Measurements from ENCODE around the gene RAPGEF1. TPM values are rescaled to one million over a fixed set of nuclear protein-coding genes. Genes with fewer than 3 reads are reported as not detected.

The RAPGEF1 gene
- total RNA-seq, 1 donor from 2014 or later, result 94.3 TPM

- no peaks in the 10 kb centered on the region for H3K27me3 Mint-ChIP-seq (ENCODE audit: unreplicated experiment)
- no peaks in the 10 kb centered on the region for H3K9me3 Mint-ChIP-seq (ENCODE audit: unreplicated experiment)
- DNase-seq (ENCODE audit: extremely low spot score, unreplicated experiment), result no peak
- H3K4me1 Mint-ChIP-seq (ENCODE audit: unreplicated experiment), result peaks cover 17% of the 10 kb centered on the region
- no peak for TF ChIP-seq CTCF (IDR thresholded peaks at IDR 0.05)
- H3K4me3 Mint-ChIP-seq (ENCODE audit: unreplicated experiment), result no peak overlapping the region
- no peak overlapping the region for H3K27ac Mint-ChIP-seq (ENCODE audit: unreplicated experiment)
- no peaks in the 10 kb centered on the region for H3K36me3 Mint-ChIP-seq (ENCODE audit: unreplicated experiment)
Observed at GRCh38 chr9:131693651-131694597, 46.0 kb downstream of the RAPGEF1 start.

GRCh38 chr9:131692612-131693562 lies 47.0 kb downstream of the RAPGEF1 start:
- TF ChIP-seq CTCF (IDR thresholded peaks at IDR 0.05), result no peak
- H3K4me1 Mint-ChIP-seq (ENCODE audit: unreplicated experiment), result peaks cover 17% of the 10 kb centered on the region
- no peak for DNase-seq (ENCODE audit: extremely low spot score, unreplicated experiment)
- no peaks in the 10 kb centered on the region for H3K27me3 Mint-ChIP-seq (ENCODE audit: unreplicated experiment)
- H3K27ac Mint-ChIP-seq (ENCODE audit: unreplicated experiment), result no peak overlapping the region
- H3K36me3 Mint-ChIP-seq (ENCODE audit: unreplicated experiment), result no peaks in the 10 kb centered on the region
- H3K4me3 Mint-ChIP-seq (ENCODE audit: unreplicated experiment), result no peak overlapping the region
- no peaks in the 10 kb centered on the region for H3K9me3 Mint-ChIP-seq (ENCODE audit: unreplicated experiment)

GRCh38 chr9:131691969-131692611 lies 47.8 kb downstream of the RAPGEF1 start:
- Mint-ChIP-seq H3K27ac (ENCODE audit: unreplicated experiment) (no peak overlapping the region), H3K4me3 (ENCODE audit: unreplicated experiment) (no peak overlapping the region), H3K4me1 (ENCODE audit: unreplicated experiment) (peaks cover 14% of the 10 kb centered on the region), H3K36me3 (ENCODE audit: unreplicated experiment) (no peaks in the 10 kb centered on the region), H3K27me3 (ENCODE audit: unreplicated experiment) (no peaks in the 10 kb centered on the region), H3K9me3 (ENCODE audit: unreplicated experiment) (no peaks in the 10 kb centered on the region)
- DNase-seq (ENCODE audit: extremely low spot score, unreplicated experiment), result no peak
- no peak for TF ChIP-seq CTCF (IDR thresholded peaks at IDR 0.05)

- Mint-ChIP-seq H3K27me3 (ENCODE audit: unreplicated experiment) (no peaks in the 10 kb centered on the region), H3K4me3 (ENCODE audit: unreplicated experiment) (no peak overlapping the region), H3K9me3 (ENCODE audit: unreplicated experiment) (no peaks in the 10 kb centered on the region), H3K27ac (ENCODE audit: unreplicated experiment) (no peak overlapping the region), H3K36me3 (ENCODE audit: unreplicated experiment) (no peaks in the 10 kb centered on the region), H3K4me1 (ENCODE audit: unreplicated experiment) (peaks cover 10% of the 10 kb centered on the region)
- no peak for DNase-seq (ENCODE audit: extremely low spot score, unreplicated experiment)
- no peak for TF ChIP-seq CTCF (IDR thresholded peaks at IDR 0.05)
Observed at GRCh38 chr9:131690941-131691573, 48.8 kb downstream of the RAPGEF1 start.
